ENCODE measurements around the gene ANO1.

ANO1 gene

GRCh38 chr11:70054004-70054403, 24.1 kb upstream of the ANO1 start:
- no peak for DNase-seq

- no peak for DNase-seq
Observed at GRCh38 chr11:70055444-70055843, 22.7 kb upstream of the ANO1 start.

GRCh38 chr11:70057080-70057479, 21.0 kb upstream of the ANO1 start:
- no peak for DNase-seq

DNA sequence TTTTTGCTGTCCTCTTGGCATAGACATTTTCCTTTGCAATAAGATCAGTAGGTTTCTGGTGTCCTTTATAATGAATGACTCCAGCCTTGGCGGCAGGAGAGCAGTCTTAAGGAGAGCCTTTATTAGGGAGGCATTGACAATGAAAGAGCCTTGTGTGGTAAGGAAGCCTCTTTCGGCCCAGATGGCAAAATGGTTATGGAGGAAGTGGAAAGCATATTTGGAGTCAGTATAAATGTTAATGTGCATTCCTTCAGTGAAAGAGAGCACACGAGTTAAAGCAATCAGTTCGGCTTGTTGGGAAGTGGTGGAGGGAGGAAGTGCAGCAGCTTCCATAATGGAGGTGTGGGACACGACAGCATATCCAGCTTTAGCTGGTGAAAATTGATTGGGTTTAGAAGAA, 18.1 kb upstream of the ANO1 start:
- DNase-seq = no peak

DNA sequence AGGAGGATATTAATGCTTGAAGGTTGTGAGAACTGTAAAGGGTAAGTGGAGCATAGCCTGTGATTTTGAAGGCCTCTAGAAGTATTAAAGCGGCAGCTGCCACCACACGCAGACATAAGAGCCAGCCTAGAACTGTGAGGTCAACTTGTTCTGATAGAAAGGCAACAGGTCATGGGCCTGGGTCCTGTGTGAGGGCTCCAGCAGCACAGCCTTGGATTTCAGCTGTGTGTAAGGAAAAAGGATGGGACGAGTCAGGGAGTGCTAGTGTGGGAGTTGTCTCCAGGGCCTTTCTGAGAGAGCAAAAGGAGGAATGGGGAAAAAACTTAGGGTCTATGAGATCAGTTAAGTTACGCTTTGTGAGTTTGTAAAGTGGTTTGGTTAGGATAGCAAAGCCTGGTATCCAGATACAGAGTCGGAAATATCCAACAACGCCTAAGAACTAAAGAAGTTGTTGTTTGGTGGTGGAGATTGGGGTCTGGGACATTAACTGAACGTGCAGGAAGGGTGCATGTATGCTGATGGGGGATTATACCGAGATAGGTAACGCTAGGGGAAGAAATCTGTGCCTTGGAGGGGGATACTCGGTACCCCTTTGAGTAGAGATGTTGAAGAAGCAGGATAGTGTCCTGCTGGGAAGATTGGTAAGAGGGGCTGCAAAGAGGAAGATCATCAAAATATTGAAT, 17.4 kb upstream of the ANO1 start:
- DNase-seq = no peak

GRCh38 chr11:70061734-70062133, 16.4 kb upstream of the ANO1 start:
- DNase-seq = no peak

- no peak for DNase-seq
Observed at GRCh38 chr11:70063121-70063520, 15.0 kb upstream of the ANO1 start.

GRCh38 chr11:70063555-70063954, 14.6 kb upstream of the ANO1 start:
- no peak for DNase-seq

DNA sequence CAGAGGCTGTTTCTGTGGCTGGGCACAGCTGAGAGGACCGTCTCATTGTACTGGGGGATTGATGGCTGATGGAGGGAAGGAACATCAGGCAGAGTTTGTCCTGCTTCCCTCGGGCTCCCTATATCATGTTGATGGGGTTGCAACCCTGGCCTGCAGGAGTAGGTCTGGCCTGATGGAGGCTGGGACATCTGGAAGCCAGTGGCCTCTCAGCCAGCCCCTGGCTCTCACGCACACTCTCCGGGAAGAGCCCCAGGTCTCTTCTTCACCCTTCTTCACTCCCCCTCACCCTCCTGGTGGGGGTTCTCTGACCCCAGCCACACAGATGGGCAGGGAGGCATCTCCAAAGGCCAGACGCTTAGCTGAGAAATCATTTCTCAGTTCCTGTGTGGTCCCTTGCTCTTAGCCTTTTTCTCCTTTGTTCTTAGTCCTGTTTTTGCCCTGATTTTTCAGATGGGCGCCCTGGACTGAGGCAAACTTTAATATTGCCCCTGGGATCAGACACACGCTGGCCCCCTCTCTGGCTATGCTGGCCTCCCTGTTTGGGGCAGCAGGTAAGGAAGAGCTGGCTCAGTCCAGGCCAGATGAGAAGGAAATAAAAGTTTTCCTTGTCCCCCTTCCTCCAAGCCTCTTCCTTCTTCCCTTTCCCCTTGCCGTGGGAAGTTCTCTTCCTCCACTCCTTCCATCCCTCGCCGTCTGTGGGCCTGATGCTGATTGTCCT, 13.9 kb upstream of the ANO1 start:
- DNase-seq = no peak

DNA sequence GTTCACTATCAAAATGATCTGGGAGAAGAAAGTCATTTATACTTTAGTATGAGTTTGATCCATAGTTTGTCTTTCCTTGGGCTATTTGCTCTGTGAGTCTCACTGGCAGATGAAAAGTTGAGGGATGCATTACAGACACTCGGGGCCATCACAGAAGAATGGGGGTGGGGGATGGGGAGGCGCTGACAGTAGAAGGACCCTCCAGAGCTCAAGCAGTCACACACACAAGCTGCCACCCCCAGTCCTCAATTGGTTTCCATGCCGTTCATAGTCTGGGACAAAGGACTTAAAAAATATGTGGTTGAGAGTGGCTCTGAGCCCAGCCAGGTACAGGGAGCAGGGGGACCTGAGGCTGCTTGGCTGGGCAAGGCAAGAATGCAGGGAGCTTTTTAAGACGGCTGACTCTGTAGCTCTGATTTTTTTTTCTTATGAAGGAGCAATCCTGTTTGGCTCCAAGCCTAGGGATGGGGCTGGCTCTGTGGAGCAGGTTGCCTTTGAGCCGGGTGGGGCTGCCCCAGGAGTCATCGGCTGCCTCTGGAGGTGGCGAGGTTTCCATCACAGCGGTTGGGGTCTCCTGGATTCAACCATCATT, 13.3 kb upstream of the ANO1 start:
- DNase-seq = peak; percentile 1

DNA sequence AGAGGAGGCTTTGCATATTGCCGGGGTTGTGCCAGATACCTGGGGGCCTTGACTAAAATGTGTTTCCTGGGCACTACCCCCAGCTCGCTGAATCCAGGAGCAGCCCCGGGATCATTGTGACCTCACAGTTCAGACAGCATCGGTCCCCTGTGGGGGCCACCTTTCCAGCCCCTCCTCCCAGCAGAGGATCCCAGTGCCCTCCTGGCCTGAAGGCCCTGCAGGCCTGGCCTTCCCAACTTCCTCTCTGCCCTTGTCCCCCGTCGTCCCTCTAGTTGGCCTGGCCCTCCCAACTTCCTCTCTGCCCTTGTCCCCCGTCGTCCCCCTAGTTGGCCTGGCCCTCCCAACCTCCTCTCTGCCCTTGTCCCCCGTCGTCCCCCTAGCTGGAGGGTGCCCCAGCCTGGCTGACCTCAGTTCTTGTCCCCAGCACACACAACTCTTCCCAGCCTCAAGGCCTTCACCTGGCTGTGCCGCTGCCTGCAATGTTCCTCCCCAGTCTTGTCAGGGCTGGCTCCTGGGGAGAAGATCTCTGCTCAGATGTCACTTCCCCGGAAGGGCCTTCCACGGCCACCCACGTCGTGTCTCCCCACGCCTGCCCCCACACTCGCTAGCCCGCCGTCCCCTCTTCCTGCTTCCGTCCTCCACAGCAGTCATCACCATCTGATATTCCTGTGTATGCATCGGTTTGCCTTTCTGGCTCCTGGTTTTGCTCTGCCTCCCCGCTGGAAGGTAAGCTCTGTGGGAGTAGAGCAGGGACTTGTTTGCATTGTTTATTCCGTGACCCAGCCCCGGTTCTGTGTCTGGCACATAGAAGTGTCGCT, 12.6 kb upstream of the ANO1 start:
- no peak for DNase-seq

GRCh38 chr11:70066136-70066520, 12.0 kb upstream of the ANO1 start:
- no peak for DNase-seq

DNA sequence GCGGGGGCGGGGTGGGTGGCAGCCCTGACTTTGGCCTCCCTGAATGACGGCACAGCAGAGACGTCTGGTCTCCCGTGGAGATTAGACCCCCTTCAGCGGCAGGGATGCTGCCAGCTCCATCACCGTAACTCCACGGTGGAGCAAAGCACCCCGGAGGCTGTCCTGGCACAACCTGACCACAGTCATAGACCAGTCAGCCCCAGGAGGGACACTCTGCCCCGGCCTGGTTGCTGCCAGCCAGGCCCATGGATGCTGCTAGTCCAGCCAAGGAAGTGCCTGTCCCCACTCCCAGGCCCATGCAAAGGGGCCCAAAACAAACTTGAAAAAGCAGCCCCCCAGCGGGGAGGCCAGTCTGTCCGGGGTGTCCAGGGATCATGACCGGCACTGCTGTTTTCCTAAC, 11.5 kb upstream of the ANO1 start:
- no peak for DNase-seq

GRCh38 chr11:70067036-70067435, 11.1 kb upstream of the ANO1 start:
- no peak for DNase-seq

GRCh38 chr11:70067591-70068341, 10.4 kb upstream of the ANO1 start:
- DNase-seq = peak; percentile 2

GRCh38 chr11:70068345-70068744, 9.8 kb upstream of the ANO1 start:
- no peak for DNase-seq

GRCh38 chr11:70068950-70069349, 9.2 kb upstream of the ANO1 start:
- no peak for DNase-seq

- DNase-seq = no peak
Observed at GRCh38 chr11:70070706-70071105, 7.4 kb upstream of the ANO1 start.

GRCh38 chr11:70071996-70072395, 6.1 kb upstream of the ANO1 start:
- no peak for DNase-seq

- no peak for DNase-seq
Observed at GRCh38 chr11:70072461-70072860, 5.7 kb upstream of the ANO1 start.

DNA sequence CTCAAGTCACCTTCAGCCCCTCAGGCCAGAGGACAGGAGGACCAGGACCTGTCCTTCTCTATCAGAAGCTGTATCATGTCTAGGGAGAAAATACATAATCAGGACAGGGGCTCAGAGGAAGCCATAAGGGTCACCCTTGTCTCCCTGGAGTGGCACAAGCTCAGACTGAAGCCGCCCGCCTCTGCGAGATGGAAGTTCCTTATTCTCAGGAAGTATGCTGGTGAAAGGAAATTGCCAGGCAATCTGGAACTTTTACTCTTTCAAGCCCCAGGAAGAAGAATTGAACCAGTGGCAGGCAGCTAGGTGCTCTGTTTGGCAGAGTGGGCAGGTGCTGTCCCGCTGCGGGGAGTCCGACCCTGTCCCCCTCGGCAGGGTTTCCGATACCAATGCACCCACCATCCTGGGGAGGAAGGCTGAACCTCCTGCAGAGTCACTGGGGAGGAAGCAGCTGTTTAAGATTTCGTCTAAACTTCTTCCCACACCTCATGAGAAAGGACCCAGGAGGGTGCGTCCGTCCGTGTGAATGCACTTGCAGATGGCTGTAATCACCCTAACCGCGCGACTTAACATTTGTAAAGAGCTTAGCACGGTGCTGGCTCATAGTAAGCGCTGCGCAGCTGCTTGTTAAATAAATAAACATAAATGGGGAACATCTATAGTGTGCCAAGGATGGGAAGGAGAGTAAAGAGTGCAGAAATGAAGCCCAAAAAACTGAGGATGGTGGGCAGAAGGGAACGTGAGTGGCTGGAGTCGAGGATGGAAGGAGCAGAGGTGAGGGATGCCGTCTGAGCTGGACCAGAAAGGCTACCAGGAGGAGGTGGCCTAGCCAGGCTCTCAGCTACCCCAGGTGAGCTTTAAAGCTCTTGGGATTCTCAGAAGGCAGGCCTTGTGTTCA, 5.0 kb upstream of the ANO1 start:
- DNase-seq = no peak

GRCh38 chr11:70073871-70074371, 4.2 kb upstream of the ANO1 start:
- DNase-seq = no peak
